NCI-H2227 (cell line): ENCODE measurements around the gene NLGN2.
A peak's percentile ranks its signal among the peaks of the same experiment; 100 is the strongest.

Source experiments
- DNase-seq: peaks from one replicate; lab custom pipeline; 2025; ENCODE audit not compliant: unreplicated experiment; lab: John Stamatoyannopoulos, UW

The NLGN2 gene

GRCh38 chr17:7391307-7391706, 16.3 kb upstream of the NLGN2 start:
- DNase-seq, result no peak

- DNase-seq, result no peak
Observed at GRCh38 chr17:7392696-7393612, 14.7 kb upstream of the NLGN2 start.

DNA sequence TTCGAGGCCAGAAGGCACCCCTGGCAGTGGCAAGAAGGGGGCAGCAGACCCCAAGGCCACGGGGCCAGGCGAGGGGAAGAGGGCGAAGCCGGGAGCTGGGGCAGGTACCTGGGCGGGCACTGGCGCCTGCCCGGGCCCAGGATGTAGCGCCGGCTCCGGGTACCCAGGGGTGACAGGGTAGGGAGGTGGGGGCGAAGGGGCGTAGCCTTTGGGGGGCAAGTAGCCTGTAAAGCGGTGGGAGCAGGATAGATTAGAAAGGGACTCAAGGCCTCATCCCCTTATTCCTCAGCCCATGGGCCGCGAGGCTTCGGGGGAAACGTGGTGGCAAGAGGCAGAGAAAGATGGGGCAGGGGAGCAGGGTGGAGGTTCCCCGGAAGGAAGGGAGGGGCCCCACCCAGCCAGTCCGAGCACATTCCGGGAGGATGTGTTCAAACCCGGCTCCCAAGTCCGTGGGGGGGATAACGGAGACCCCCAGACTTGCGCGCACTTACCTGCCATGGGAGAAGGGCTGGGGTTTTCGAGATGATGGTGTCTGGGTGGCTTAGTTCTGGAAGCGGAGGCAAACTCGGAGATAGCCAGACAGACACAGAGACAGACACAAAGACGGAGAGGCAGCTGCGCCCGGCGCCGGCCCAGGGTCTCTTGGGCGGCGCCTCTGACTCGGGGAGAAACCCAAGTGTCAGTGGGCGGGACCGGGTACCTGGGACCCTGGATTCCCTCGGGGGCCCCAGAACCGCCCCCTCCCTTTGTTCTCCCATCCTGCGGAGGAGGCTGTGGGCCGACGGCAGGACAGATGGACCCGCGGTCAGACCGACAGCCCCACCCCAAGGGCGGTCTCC, 13.8 kb upstream of the NLGN2 start:
- peak; percentile 68 for DNase-seq

GRCh38 chr17:7394452-7395191, 13.0 kb upstream of the NLGN2 start, which contains the start of gene PLSCR3:
TSS of gene PLSCR3 (minus strand) at chr17:7394525. CDS start at chr17:7394110, 415 bp downstream.
- DNase-seq, result peak; percentile 84

- no peak for DNase-seq
Observed at GRCh38 chr17:7396147-7396546, 11.5 kb upstream of the NLGN2 start.

DNA sequence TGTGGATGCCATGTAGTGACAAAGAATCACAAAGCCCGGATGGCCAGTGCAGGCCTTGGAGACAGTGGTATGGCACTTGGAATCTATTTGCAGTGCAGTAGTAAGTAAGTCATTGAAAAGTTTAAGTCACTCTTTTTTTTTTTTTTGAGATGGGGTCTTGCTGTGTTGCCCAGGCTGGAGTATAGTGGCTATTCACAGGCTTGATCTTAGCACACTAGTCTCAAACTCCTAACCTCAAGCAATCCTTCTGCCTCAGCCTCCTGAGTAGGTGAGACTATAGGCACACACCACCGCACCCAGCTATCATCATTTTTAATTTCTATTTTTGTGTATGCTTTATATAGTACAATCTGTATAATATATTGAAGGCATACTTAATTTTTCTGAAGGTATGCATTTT, 9.0 kb upstream of the NLGN2 start:
- no peak for DNase-seq

GRCh38 chr17:7403043-7403726, 4.5 kb upstream of the NLGN2 start:
- no peak for DNase-seq

DNA sequence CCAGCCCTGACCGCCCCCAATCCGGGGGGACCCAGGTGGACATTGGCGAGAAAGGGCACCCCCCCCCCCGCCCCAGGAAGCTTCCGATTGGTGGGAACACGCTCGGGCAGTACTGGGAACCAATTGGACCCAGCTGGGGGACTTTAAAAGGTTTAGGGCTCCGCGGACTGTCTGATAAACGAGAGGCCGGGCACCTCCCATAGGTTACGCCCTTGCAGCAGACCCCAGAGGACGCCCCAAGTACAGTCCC, 4.0 kb upstream of the NLGN2 start:
- peak; percentile 70 for DNase-seq

DNA sequence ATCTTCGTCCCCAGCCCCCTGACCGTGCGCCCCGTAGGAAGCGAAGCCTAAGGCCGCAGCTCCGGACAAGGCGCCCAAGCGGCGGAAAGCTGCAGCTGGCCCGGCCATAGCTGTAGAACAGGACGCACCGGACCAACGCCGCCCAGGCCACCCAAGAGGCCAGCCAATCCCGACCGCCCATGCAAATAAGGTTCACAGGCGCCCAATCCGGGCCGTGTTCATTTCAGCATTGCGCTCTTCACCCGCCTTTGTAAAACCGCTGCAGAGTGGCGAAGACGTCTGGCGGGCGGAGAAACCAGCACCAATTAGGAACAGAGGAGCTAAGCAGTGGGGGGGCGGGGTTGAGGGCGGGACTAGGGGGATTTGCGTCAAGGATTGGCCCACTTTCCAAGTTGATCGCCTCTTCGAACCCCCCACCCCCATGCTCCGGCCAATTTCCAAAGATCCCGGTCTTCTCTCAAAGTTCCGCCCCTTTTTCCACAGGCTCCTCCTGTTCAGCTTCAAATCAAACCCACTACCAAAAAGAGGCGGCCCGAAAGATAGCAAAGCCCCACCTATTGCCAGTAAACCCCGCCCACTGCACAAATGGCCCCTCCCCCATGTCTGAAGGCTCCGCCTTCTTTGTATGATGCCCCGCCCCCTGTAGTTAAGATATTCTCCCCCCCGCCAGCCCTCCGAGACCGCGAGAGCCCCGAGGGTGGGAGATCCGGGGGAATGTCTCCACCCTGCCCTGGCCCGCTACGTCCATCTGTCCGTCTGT, 3.5 kb upstream of the NLGN2 start, which contains the start of gene TMEM256:
Gene TMEM256 (minus strand): TSS at position 121 of the 760 bp plus-strand sequence. CDS start 13 bp downstream, at position 108.
- peak; percentile 97 for DNase-seq

- DNase-seq, result peak; percentile 62
Observed at GRCh38 chr17:7404737-7405349, 2.8 kb upstream of the NLGN2 start.

DNA sequence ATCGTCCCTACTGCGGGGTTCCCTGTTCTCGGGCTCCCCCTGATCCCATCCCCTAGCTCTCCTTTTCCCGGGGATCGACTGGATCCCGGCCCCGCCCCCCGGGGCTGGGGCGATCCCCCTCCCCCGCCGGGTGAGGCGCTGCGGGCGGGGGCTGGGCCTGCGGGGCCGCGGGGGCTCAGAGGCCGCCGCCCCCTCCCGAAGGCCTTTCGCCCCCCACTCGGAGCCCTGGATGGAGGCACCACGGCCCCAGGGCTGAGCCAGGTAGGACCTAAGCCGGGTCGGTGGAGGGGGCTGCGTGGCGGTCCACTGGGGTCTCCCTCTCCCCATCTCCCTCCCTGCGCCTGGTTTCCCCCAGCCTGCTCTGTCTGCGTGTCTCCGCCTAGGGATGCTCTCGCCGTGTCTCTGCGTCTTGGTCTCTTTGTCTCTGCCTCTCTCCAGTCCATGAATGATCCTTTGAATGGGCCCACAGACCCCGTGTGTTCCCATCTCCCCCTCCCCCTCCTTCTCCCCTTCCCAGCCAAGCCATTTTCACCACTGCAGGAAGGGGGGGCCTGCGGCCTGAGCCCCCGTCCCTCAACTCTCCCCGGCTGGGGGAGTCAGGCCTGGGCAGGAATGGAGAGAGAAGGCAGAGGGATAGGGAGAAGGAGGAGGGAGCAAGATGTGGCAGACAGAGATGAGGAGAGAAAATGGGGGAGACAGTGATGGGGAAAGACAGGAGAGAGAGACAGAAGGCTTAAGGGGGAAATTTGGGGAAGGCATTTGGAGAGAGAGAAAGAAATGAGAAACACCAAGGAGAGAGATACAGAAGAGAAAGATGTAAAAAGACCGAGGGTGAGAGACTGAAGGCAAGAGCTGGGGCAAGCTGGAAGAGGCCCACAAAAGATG, 2.1 kb upstream of the NLGN2 start:
- peak; percentile 35 for DNase-seq

GRCh38 chr17:7406235-7406825, 1.3 kb upstream of the NLGN2 start:
- DNase-seq, result no peak

- no peak for DNase-seq
Observed at GRCh38 chr17:7407082-7407481, 563 bp upstream of the NLGN2 start.

DNA sequence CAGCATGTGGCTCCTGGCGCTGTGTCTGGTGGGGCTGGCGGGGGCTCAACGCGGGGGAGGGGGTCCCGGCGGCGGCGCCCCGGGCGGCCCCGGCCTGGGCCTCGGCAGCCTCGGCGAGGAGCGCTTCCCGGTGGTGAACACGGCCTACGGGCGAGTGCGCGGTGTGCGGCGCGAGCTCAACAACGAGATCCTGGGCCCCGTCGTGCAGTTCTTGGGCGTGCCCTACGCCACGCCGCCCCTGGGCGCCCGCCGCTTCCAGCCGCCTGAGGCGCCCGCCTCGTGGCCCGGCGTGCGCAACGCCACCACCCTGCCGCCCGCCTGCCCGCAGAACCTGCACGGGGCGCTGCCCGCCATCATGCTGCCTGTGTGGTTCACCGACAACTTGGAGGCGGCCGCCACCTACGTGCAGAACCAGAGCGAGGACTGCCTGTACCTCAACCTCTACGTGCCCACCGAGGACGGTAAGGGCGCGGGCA, 645 bp downstream of the NLGN2 start:
- DNase-seq, result no peak

GRCh38 chr17:7408863-7409262, 1.2 kb downstream of the NLGN2 start:
- DNase-seq, result no peak

GRCh38 chr17:7409716-7410115, 2.1 kb downstream of the NLGN2 start:
- no peak for DNase-seq

- no peak for DNase-seq
Observed at GRCh38 chr17:7410634-7411426, 3.2 kb downstream of the NLGN2 start.
